ENCODE results near the gene HOXA1.

Gene HOXA1

DNA sequence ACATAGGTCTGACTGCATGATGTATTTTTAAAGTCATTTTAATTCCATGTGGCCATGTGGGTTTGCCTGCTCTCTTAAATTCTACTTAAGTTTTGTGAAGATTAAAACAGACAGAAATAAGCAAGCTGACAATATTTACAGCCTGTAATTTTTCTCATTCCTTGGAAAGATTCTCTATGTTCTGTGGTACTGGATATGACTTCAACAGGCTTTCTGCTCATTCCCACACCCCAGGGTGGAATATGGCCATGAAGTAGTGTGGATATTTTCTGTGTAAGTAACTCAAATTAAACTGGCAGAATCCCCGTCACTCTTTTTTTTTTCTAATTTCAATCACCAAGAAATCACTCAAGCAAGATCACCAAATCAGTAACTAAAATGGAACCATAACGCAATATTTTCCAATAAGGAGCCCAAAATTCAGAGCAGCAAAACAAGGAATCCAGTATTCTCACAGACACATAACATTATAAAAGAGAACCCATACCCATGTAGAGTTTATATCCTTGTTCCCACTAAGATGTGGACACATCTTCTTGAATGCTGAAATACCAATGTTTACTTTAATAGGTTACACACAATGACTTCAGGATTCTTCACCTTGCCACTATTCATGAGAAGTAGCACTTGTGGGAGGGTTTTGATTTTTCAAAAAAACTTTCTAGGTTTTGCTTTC, 42.0 kb upstream of the HOXA1 start:
- no peak overlapping the region for H3K4me3 ChIP-seq (ENCODE audit: low read length)
- TF ChIP-seq, protein P1, sequence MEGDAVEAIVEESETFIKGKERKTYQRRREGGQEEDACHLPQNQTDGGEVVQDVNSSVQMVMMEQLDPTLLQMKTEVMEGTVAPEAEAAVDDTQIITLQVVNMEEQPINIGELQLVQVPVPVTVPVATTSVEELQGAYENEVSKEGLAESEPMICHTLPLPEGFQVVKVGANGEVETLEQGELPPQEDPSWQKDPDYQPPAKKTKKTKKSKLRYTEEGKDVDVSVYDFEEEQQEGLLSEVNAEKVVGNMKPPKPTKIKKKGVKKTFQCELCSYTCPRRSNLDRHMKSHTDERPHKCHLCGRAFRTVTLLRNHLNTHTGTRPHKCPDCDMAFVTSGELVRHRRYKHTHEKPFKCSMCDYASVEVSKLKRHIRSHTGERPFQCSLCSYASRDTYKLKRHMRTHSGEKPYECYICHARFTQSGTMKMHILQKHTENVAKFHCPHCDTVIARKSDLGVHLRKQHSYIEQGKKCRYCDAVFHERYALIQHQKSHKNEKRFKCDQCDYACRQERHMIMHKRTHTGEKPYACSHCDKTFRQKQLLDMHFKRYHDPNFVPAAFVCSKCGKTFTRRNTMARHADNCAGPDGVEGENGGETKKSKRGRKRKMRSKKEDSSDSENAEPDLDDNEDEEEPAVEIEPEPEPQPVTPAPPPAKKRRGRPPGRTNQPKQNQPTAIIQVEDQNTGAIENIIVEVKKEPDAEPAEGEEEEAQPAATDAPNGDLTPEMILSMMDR (conservative IDR thresholded peaks at IDR 0.05; ENCODE audit: low read depth, low read length): no peak
- no peak for DNase-seq (ENCODE audit: low read depth)

- TF ChIP-seq, protein P1 (conservative IDR thresholded peaks at IDR 0.05; ENCODE audit: low read depth, low read length): no peak
- H3K4me3 ChIP-seq (ENCODE audit: low read length): no peak overlapping the region
- DNase-seq (ENCODE audit: low read depth): no peak
These were observed 38.6 kb upstream of the HOXA1 start for GRCh38 chr7:27134392-27134791.

GRCh38 chr7:27133409-27134231, 37.8 kb upstream of the HOXA1 start:
- TF ChIP-seq, protein P1 (conservative IDR thresholded peaks at IDR 0.05; ENCODE audit: low read depth, low read length): no peak
- no peak overlapping the region for H3K4me3 ChIP-seq (ENCODE audit: low read length)
- no peak for DNase-seq (ENCODE audit: low read depth)

- DNase-seq (ENCODE audit: low read depth): no peak
- H3K4me3 ChIP-seq (ENCODE audit: low read length): no peak overlapping the region
- TF ChIP-seq, protein P1 (conservative IDR thresholded peaks at IDR 0.05; ENCODE audit: low read depth, low read length): no peak
These were observed 37.2 kb upstream of the HOXA1 start for GRCh38 chr7:27132978-27133377.

- H3K4me3 ChIP-seq (ENCODE audit: low read length): no peak overlapping the region
- TF ChIP-seq, protein P1 (conservative IDR thresholded peaks at IDR 0.05; ENCODE audit: low read depth, low read length): no peak
- no peak for DNase-seq (ENCODE audit: low read depth)
These were observed 36.4 kb upstream of the HOXA1 start for GRCh38 chr7:27132214-27132613.

DNA sequence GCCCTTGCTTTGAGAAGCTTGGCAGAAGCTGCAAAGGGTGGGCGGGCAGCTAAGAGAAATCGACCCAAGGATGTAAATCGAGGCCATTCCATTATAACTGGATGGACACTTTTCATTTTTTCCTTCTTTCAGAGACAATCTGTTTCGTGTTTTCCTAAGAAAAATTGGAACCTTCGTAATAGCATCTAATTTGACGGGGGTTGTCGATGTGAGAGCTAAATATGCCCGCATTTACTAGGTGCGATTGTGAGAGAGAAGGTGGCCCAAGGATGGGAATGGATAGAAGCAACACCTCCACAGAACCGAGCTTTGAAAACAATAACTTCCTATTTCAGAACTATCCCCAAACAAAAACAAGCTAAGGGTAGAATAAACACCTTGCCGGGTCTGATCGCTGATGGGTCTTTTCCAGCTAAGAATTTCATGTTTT, 35.6 kb upstream of the HOXA1 start:
- TF ChIP-seq, protein P1 (conservative IDR thresholded peaks at IDR 0.05; ENCODE audit: low read depth, low read length): no peak

More for the DNA sequence above, 35.6 kb upstream of the HOXA1 start:
- no peak for DNase-seq (ENCODE audit: low read depth)
- H3K4me3 ChIP-seq (ENCODE audit: low read length): no peak overlapping the region

All from retinal pigment epithelial cell (primary cell).